ENCODE measurements around the gene PPBP.

The PPBP gene

GRCh38 chr4:73988061-73988460 lies at the start of gene PPBP:
PPBP (minus strand) TSS chr4:73988190; CDS start chr4:73988103, 87 bp downstream.
- DNase-seq, result no peak

GRCh38 chr4:74037076-74037955 lies 49.3 kb upstream of the PPBP start:
- no peak for DNase-seq

- DNase-seq, result no peak
Measured at GRCh38 chr4:74033739-74034138, 45.7 kb upstream of the PPBP start.

GRCh38 chr4:74032064-74032463 lies 44.1 kb upstream of the PPBP start:
- no peak for DNase-seq

- no peak for DNase-seq
Measured at GRCh38 chr4:74031576-74031975, 43.6 kb upstream of the PPBP start.

GRCh38 chr4:74030285-74030684 lies 42.3 kb upstream of the PPBP start:
- no peak for DNase-seq

GRCh38 chr4:74028504-74028903 lies 40.5 kb upstream of the PPBP start:
- no peak for DNase-seq

- no peak for DNase-seq
Measured at GRCh38 chr4:74023709-74024108, 35.7 kb upstream of the PPBP start.

- DNase-seq, result no peak
Measured at GRCh38 chr4:74021601-74022000, 33.6 kb upstream of the PPBP start.

GRCh38 chr4:74018771-74019170 lies 30.8 kb upstream of the PPBP start:
- no peak for DNase-seq

- DNase-seq, result no peak
Measured at GRCh38 chr4:74018116-74018515, 30.1 kb upstream of the PPBP start.

GRCh38 chr4:74016068-74016467 lies 28.1 kb upstream of the PPBP start:
- no peak for DNase-seq

GRCh38 chr4:74015126-74015780 lies 27.3 kb upstream of the PPBP start:
- no peak for DNase-seq

GRCh38 chr4:74014332-74014731 lies 26.3 kb upstream of the PPBP start:
- DNase-seq, result no peak

GRCh38 chr4:74013264-74013663 lies 25.3 kb upstream of the PPBP start:
- DNase-seq, result no peak

- no peak for DNase-seq
Measured at GRCh38 chr4:74012130-74012529, 24.1 kb upstream of the PPBP start.

- DNase-seq, result no peak
Measured at GRCh38 chr4:74009307-74009706, 21.3 kb upstream of the PPBP start.

- no peak for DNase-seq
Measured at GRCh38 chr4:74006009-74006476, 18.1 kb upstream of the PPBP start.

GRCh38 chr4:74005528-74005927 lies 17.5 kb upstream of the PPBP start:
- DNase-seq, result no peak

- no peak for DNase-seq
Measured at GRCh38 chr4:74004668-74005067, 16.7 kb upstream of the PPBP start.

- no peak for DNase-seq
Measured at GRCh38 chr4:74000301-74000700, 12.3 kb upstream of the PPBP start.

GRCh38 chr4:73998040-73999011 lies 10.3 kb upstream of the PPBP start, which contains the start of gene CXCL5:
CXCL5 (minus strand) TSS chr4:73998677; CDS start chr4:73998581, 96 bp downstream.
- peak; percentile 46 for DNase-seq

- DNase-seq, result no peak
Measured at GRCh38 chr4:73992050-73992449, 4.1 kb upstream of the PPBP start.

All from left hindlimb (tissue), 1 donor.